Type B pancreatic cell (in vitro differentiated cells): ENCODE data around the gene TAF7. TPM values are rescaled to one million over a fixed set of nuclear protein-coding genes. Genes with fewer than 3 reads are reported as not detected.

Experiments used
- DNase-seq: peaks from one replicate; pipeline ENCODE4 v3.0.0; 2021; ENCODE audit warnings: mixed read lengths; ENCODE audit not compliant: unreplicated experiment; ENCODE audit errors: extremely low spot score
- H3K27ac Mint-ChIP-seq: 2 replicates; pipeline ENCODE4 v1.8.0; 2021; ENCODE audit warnings: mild to moderate bottlenecking, mixed read lengths
- H3K27me3 Mint-ChIP-seq: 2 replicates; pipeline ENCODE4 v1.8.0; 2021; ENCODE audit warnings: mixed read lengths
- H3K36me3 Mint-ChIP-seq: 2 replicates; pipeline ENCODE4 v1.8.0; 2021; ENCODE audit warnings: mixed read lengths
- H3K4me1 Mint-ChIP-seq: one replicate; pipeline ENCODE4 v1.8.0; 2021; ENCODE audit warnings: mixed read lengths; ENCODE audit not compliant: unreplicated experiment
- H3K4me3 Mint-ChIP-seq: 2 replicates; pipeline ENCODE4 v1.8.0; 2021; ENCODE audit warnings: mild to moderate bottlenecking, mixed read lengths
- H3K9me3 Mint-ChIP-seq: 2 replicates; pipeline ENCODE4 v1.8.0; 2021; ENCODE audit warnings: mixed read lengths
- total RNA-seq: library from RNA; stranded (reverse); gene quantifications from 2 replicates; pipeline ENCODE4 v1.2.1, GENCODE V29; 2021; ENCODE audit warnings: low replicate concordance
- TF ChIP-seq, protein P1 (sequence below): fragments of 200-600 bp; sonication (generic); conservative IDR thresholded peaks from 2 replicates; pipeline ENCODE4 v1.5.0; 2021; ENCODE audit warnings: antibody characterized with exemption, mild to moderate bottlenecking

TAF7 gene
- total RNA-seq, 1 donor from 2014 or later: 92.0 TPM

DNA sequence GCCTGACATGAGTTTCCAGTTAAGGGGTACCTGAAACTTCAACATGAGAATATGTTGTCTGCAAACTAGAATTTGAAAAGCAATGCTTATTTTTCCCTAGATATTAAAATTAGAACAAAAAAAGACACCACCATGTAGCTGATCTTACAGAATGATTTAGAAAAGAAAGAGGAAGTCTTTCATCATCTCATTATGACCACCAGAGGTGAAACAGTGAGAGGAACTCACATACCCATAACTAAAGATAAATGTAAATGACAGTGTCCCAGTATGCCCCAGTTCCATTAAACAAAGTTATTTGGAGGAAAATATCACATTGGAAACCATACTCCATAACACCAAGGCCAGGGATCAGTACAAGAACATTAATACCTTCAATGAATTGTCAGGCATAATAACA, 6.9 kb downstream of the TAF7 start:
- H3K4me3 Mint-ChIP-seq: no peak overlapping the region
- no peak overlapping the region for H3K27ac Mint-ChIP-seq
- H3K4me1 Mint-ChIP-seq: no peaks in the 10 kb centered on the region
- peaks cover 60% of the 10 kb centered on the region for H3K36me3 Mint-ChIP-seq
- peaks cover 42% of the 10 kb centered on the region for H3K9me3 Mint-ChIP-seq
- no peaks in the 10 kb centered on the region for H3K27me3 Mint-ChIP-seq
- TF ChIP-seq, protein P1, sequence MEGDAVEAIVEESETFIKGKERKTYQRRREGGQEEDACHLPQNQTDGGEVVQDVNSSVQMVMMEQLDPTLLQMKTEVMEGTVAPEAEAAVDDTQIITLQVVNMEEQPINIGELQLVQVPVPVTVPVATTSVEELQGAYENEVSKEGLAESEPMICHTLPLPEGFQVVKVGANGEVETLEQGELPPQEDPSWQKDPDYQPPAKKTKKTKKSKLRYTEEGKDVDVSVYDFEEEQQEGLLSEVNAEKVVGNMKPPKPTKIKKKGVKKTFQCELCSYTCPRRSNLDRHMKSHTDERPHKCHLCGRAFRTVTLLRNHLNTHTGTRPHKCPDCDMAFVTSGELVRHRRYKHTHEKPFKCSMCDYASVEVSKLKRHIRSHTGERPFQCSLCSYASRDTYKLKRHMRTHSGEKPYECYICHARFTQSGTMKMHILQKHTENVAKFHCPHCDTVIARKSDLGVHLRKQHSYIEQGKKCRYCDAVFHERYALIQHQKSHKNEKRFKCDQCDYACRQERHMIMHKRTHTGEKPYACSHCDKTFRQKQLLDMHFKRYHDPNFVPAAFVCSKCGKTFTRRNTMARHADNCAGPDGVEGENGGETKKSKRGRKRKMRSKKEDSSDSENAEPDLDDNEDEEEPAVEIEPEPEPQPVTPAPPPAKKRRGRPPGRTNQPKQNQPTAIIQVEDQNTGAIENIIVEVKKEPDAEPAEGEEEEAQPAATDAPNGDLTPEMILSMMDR: no peak
- no peak for DNase-seq

DNA sequence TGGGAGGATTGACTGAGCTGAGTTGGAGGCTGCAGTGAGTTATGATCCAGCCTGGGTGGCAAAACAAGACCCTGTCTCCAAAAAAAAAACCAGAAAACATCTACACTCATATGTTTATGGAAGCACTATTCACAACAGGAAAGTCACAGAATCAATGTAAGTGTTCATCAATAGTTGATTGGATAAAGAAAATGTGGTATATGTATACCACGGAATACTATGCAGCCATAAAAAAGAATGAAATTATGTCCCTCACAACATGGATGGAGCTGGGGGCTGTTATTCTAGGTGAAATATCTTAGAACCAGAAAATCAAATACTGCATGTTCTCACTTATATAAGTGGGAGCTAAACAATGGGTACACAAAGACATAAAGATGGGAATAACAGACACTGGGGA, 14.0 kb downstream of the TAF7 start:
- H3K36me3 Mint-ChIP-seq: peaks cover 23% of the 10 kb centered on the region
- DNase-seq: no peak
- no peaks in the 10 kb centered on the region for H3K4me1 Mint-ChIP-seq
- no peaks in the 10 kb centered on the region for H3K27me3 Mint-ChIP-seq
- H3K27ac Mint-ChIP-seq: no peak overlapping the region
- TF ChIP-seq, protein P1: no peak
- no peak overlapping the region for H3K4me3 Mint-ChIP-seq
- peaks cover 15% of the 10 kb centered on the region for H3K9me3 Mint-ChIP-seq

DNA sequence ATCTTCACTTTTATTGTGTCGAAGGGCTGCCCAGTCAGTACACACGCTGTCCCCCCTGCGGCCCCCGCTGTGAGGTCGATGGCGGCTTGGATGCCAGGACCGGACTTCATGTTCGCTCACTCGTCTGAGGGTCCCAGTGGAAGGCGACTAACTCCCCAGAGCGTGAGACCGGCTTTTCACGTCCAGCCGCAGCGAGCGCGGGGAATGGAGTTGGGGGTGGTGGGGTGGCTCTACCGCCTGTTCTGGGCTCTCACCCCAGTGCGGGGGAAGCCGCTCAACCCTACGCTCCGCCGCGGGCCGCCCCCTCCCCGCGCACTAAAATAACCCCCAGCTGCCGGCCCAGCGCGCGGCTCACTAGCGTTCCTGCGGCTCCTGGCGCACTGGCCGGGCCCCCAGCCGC, 16.8 kb downstream of the TAF7 start, which contains the start of gene SLC25A2:
TSS of gene SLC25A2 (minus strand) at position 294 of the 400 bp plus-strand sequence. CDS start at position 110, 184 bp downstream.
- Mint-ChIP-seq H3K4me1 (no peaks in the 10 kb centered on the region), H3K9me3 (peaks cover 7% of the 10 kb centered on the region), H3K27me3 (no peaks in the 10 kb centered on the region), H3K27ac (no peak within 1 kb of the TSS), H3K4me3 (no peak within 1 kb of the TSS), H3K36me3 (peaks cover 16% of the 10 kb centered on the region)
- TF ChIP-seq, protein P1: no peak
- no peak for DNase-seq

DNA sequence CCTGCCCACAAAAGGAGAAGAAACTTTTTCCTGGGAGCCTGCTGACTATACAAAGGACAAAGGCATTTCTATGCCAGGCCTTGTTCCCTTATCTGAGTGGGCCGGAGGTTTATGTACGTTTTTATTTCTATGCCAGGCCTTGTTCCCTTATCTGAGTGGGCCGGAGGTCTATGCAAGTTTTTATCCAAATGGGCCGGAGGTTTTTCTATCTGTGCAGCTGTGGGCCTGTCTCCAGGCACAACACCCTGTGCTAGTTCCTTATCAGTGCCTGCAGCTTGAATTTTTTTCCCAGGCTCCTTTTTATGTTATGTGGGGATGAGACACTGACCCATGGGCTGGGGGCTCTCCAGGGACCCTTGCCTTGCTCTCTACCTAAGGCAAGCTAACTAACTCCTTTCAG, 22.2 kb downstream of the TAF7 start:
- Mint-ChIP-seq H3K4me1 (no peaks in the 10 kb centered on the region), H3K4me3 (no peak overlapping the region), H3K36me3 (peaks cover 21% of the 10 kb centered on the region), H3K27me3 (no peaks in the 10 kb centered on the region), H3K27ac (no peak overlapping the region), H3K9me3 (peaks cover 16% of the 10 kb centered on the region)
- no peak for DNase-seq
- TF ChIP-seq, protein P1: no peak

DNA sequence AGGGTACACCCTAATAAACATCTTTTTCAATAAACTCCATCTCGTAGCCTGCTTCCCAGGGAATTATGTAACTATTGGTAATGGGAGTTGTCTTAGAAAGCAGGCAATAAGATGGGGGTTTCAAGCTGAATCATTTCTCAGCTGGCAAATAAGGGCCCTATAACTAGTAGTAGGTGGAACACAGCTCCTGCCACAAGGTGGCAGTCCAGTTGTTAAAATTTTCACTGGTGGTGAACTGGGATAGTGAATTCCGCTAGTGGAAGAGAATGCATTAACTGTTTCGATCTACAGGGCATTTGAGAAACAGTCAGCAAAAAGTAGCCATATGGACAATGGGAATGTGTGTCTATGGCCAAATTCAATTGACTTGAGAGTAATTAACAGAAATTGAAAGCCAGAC, 47.7 kb downstream of the TAF7 start:
- Mint-ChIP-seq H3K27ac (no peak overlapping the region), H3K36me3 (peaks cover 3% of the 10 kb centered on the region), H3K4me1 (no peaks in the 10 kb centered on the region), H3K4me3 (no peak overlapping the region), H3K27me3 (no peaks in the 10 kb centered on the region), H3K9me3 (peaks cover 22% of the 10 kb centered on the region)
- TF ChIP-seq, protein P1: peak; percentile 19
- DNase-seq: no peak

DNA sequence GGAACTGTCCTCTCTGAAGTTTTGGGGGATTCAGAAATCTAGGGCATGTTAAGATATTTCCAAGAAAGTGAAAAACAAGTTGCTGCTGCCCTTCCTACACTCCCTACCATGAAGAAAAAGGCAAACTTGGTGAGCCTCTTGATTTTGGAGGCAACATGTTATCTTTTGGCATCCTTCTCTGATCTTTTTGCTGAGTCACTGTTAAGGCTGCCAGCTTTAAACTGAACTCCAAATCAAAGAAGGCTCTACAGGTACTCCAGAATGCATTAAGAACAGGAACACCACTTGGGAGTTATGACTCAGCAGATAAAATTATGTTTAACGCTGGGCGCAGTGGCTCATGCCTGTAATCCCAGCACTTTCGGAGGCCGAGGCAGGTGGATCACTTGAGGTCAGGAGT, 51.4 kb downstream of the TAF7 start:
- H3K4me1 Mint-ChIP-seq: no peaks in the 10 kb centered on the region
- H3K36me3 Mint-ChIP-seq: peaks cover 6% of the 10 kb centered on the region
- H3K4me3 Mint-ChIP-seq: no peak overlapping the region
- H3K9me3 Mint-ChIP-seq: peaks cover 20% of the 10 kb centered on the region
- TF ChIP-seq, protein P1: no peak
- H3K27me3 Mint-ChIP-seq: no peaks in the 10 kb centered on the region
- DNase-seq: no peak
- H3K27ac Mint-ChIP-seq: no peak overlapping the region
